H9 (cell line): ENCODE data around the gene SYT9. TPM values are rescaled to one million over a fixed set of nuclear protein-coding genes. Genes with fewer than 3 reads are reported as not detected.

Experiments used
- DNase-seq: peaks from one replicate; pipeline ENCODE4 v3.0.0-alpha.2; 2017
- H2AFZ ChIP-seq: one replicate; pipeline ENCODE4 v1.6.1; 2013; ENCODE audit warnings: mild to moderate bottlenecking, low read length, control low read depth, moderate library complexity
- H2AK5ac ChIP-seq: 2 replicates; pipeline ENCODE4 v1.6.1; 2013; ENCODE audit warnings: low read length, control low read depth, mixed read lengths; ENCODE audit not compliant: insufficient read length
- H2BK120ac ChIP-seq: one replicate; pipeline ENCODE4 v1.6.1; 2013; ENCODE audit warnings: low read depth, mild to moderate bottlenecking, low read length, control low read depth, inconsistent platforms; ENCODE audit not compliant: poor library complexity, severe bottlenecking
- H2BK12ac ChIP-seq: 2 replicates; pipeline ENCODE4 v1.6.1; 2013; ENCODE audit warnings: low read length, control low read depth, mixed read lengths, low read depth; ENCODE audit not compliant: insufficient read length
- H2BK15ac ChIP-seq: 2 replicates; pipeline ENCODE4 v1.6.1; 2013; ENCODE audit warnings: low read depth, low read length, control low read depth
- H2BK20ac ChIP-seq: one replicate; pipeline ENCODE4 v1.6.1; 2013; ENCODE audit warnings: low read depth, mild to moderate bottlenecking, low read length, control low read depth, inconsistent platforms; ENCODE audit not compliant: poor library complexity, severe bottlenecking
- H2BK5ac ChIP-seq: 2 replicates; pipeline ENCODE4 v1.6.1; 2013; ENCODE audit warnings: low read length, control low read depth, mixed read lengths; ENCODE audit not compliant: insufficient read length
- H3K14ac ChIP-seq: 2 replicates; pipeline ENCODE4 v1.6.1; 2013; ENCODE audit warnings: low read length, control low read depth; ENCODE audit not compliant: insufficient read depth
- H3K18ac ChIP-seq: 2 replicates; pipeline ENCODE4 v1.6.1; 2013; ENCODE audit warnings: low read depth, mild to moderate bottlenecking, mixed read lengths, low read length, control low read depth; ENCODE audit not compliant: insufficient read length
- H3K23ac ChIP-seq: 2 replicates; pipeline ENCODE4 v1.6.1; 2013; ENCODE audit warnings: low read length, control low read depth, mixed read lengths, low read depth; ENCODE audit not compliant: insufficient read length
- H3K23me2 ChIP-seq: 2 replicates; pipeline ENCODE4 v1.6.1; 2013; ENCODE audit warnings: low read depth, mild to moderate bottlenecking, mixed read lengths, low read length, control low read depth; ENCODE audit not compliant: insufficient read length, poor library complexity, severe bottlenecking
- H3K27ac ChIP-seq: 2 replicates; pipeline ENCODE4 v1.5.1; 2013; ENCODE audit warnings: low read length, control low read depth, mixed read lengths, low read depth; ENCODE audit not compliant: insufficient read length
- H3K27me3 ChIP-seq: 2 replicates; pipeline ENCODE4 v1.6.1; 2013; ENCODE audit warnings: low read length, control low read depth, inconsistent platforms; ENCODE audit not compliant: insufficient read depth
- H3K4ac ChIP-seq: 2 replicates; pipeline ENCODE4 v1.6.1; 2013; ENCODE audit warnings: low read depth, mild to moderate bottlenecking, control low read depth, inconsistent platforms, low read length, moderate library complexity
- H3K4me1 ChIP-seq: 2 replicates; pipeline ENCODE4 v1.6.1; 2013; ENCODE audit warnings: low read length, control low read depth, inconsistent platforms; ENCODE audit not compliant: insufficient read depth
- H3K4me2 ChIP-seq: 2 replicates; pipeline ENCODE4 v1.6.1; 2013; ENCODE audit warnings: low read length, control low read depth, mixed read lengths; ENCODE audit not compliant: insufficient read length, insufficient read depth
- H3K56ac ChIP-seq: 2 replicates; pipeline ENCODE4 v1.6.1; 2013; ENCODE audit warnings: low read depth, mild to moderate bottlenecking, mixed read lengths, low read length, control low read depth; ENCODE audit not compliant: insufficient read length
- H3K79me1 ChIP-seq: 2 replicates; pipeline ENCODE4 v1.6.1; 2013; ENCODE audit warnings: low read depth, mild to moderate bottlenecking, moderate library complexity, low read length, control low read depth, inconsistent platforms; ENCODE audit not compliant: insufficient read depth, poor library complexity, severe bottlenecking
- H3K79me2 ChIP-seq: 2 replicates; pipeline ENCODE4 v1.6.1; 2013; ENCODE audit warnings: low read length, control low read depth, inconsistent platforms; ENCODE audit not compliant: insufficient read depth
- H3K9ac ChIP-seq: 2 replicates; pipeline ENCODE4 v1.6.1; 2013; ENCODE audit warnings: low read length, control low read depth, mixed read lengths; ENCODE audit not compliant: insufficient read length; ENCODE audit errors: extremely low read depth
- H3K9me3 ChIP-seq: one replicate; pipeline ENCODE4 v1.6.1; 2013; ENCODE audit warnings: low read depth, low read length, inconsistent platforms; ENCODE audit not compliant: control insufficient read depth
- H3T11ph ChIP-seq: one replicate; pipeline ENCODE4 v1.6.1; 2013; ENCODE audit warnings: mild to moderate bottlenecking, low read length, control low read depth, inconsistent platforms
- H4K20me1 ChIP-seq: one replicate; pipeline ENCODE4 v1.6.1; 2013; ENCODE audit not compliant: control insufficient read depth, insufficient read length, insufficient read depth
- H4K5ac ChIP-seq: 2 replicates; pipeline ENCODE4 v1.6.1; 2013; ENCODE audit warnings: low read depth, mild to moderate bottlenecking, mixed read lengths, low read length, control low read depth; ENCODE audit not compliant: insufficient read length
- H4K8ac ChIP-seq: replicated peaks from 2 replicates; pipeline ENCODE4 v1.6.1; 2013; ENCODE audit warnings: low read length, control low read depth, mixed read lengths, low read depth; ENCODE audit not compliant: insufficient read length
- H4K91ac ChIP-seq: 2 replicates; pipeline ENCODE4 v1.6.1; 2013; ENCODE audit warnings: low read depth, mild to moderate bottlenecking, moderate library complexity, mixed read lengths, low read length, control low read depth; ENCODE audit not compliant: insufficient read length
- H3K27ac Mint-ChIP-seq, 3 experiments: 2 replicates in 2 of 3; 3 replicates in 1 of 3; pipeline ENCODE4 v1.8.0; 2020 to 2021; ENCODE audit warnings: mixed read lengths in 3 of 3, mild to moderate bottlenecking in 1 of 3, moderate library complexity in 1 of 3
- H3K27me3 Mint-ChIP-seq: 2 replicates; pipeline ENCODE4 v1.8.0; 2021; ENCODE audit warnings: low read depth, mild to moderate bottlenecking, moderate library complexity, mixed read lengths
- H3K36me3 Mint-ChIP-seq, 3 experiments: 2 replicates in 2 of 3; 3 replicates in 1 of 3; pipeline ENCODE4 v1.8.0; 2020 to 2021; ENCODE audit warnings: low read depth in 3 of 3, mixed read lengths in 3 of 3; ENCODE audit not compliant: insufficient read depth in 1 of 3
- H3K4me1 Mint-ChIP-seq, 2 experiments: 2 replicates each; pipeline ENCODE4 v1.8.0; 2020; ENCODE audit warnings: mixed read lengths in 2 of 2
- H3K4me3 Mint-ChIP-seq, 2 experiments: 2 replicates in 1 of 2; 3 replicates in 1 of 2; pipeline ENCODE4 v1.8.0; 2020 to 2021; ENCODE audit warnings: mild to moderate bottlenecking in 2 of 2, mixed read lengths in 2 of 2, moderate library complexity in 1 of 2
- H3K9me3 Mint-ChIP-seq, 2 experiments: 2 replicates in 1 of 2; 3 replicates in 1 of 2; pipeline ENCODE4 v1.8.0; 2020; ENCODE audit warnings: mild to moderate bottlenecking in 2 of 2, mixed read lengths in 2 of 2, moderate library complexity in 1 of 2
- WGBS: extraction: QIAGEN DNeasy Blood & Tissue Kit; methylation state at CpG from one replicate; pipeline ENCODE4 v1.1.7; 2013; ENCODE audit warnings: missing lambda C conversion rate, low lambda C conversion rate, mixed read lengths; ENCODE audit not compliant: insufficient read length; ENCODE audit errors: extremely low coverage; 5-methylcytosine and 5-hydroxymethylcytosine counted together
- total RNA-seq: library from RNA; stranded (reverse); gene quantifications from 2 replicates; pipeline ENCODE4 v1.2.1, GENCODE V29; 2021
- TF ChIP-seq, protein P1 (sequence below): fragments of 200-600 bp; sonication (generic); conservative IDR thresholded peaks from 3 replicates; pipeline ENCODE4 v1.8.0; 2021; ENCODE audit warnings: antibody characterized with exemption, mild to moderate bottlenecking

The SYT9 gene
- total RNA-seq, 1 experiment from 2014 or later = 0.63 TPM

DNA sequence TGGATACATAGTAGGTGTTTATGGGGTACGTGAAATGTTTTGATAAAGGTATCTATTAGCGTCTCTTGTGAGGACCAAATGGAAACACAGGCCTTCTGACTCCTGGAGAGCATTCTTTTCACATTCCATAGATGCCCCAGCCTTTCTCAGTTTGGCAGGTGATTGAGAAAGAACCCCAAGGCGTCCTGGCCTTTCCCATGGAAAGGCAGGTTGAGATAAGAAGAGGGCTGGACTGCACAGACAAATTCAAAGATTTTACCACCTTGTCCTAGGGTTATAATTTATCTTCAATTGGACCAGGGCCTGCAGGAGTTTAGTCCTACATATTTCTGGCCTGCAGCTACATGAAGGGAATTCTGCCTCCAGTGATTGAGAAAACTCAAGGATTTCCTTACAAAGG lies 232.9 kb downstream of the SYT9 start:
- H2BK20ac ChIP-seq = no peak overlapping the region
- no peaks in the 10 kb centered on the region for H3K9me3 ChIP-seq
- no peaks in the 10 kb centered on the region for H3K27me3 Mint-ChIP-seq
- no peaks in the 10 kb centered on the region for H3K9me3 Mint-ChIP-seq
- H2BK15ac ChIP-seq = no peak overlapping the region
- H4K5ac ChIP-seq = no peak overlapping the region
- no peak overlapping the region for H2AK5ac ChIP-seq
- no CpG with 5 or more reads among the region's 3 CpGs for WGBS
- H3K4me3 Mint-ChIP-seq = no peak overlapping the region
- no peak overlapping the region for H3K4ac ChIP-seq
- peaks cover 15 to 21% of the 10 kb centered on the region in 2 experiments for H3K4me1 Mint-ChIP-seq
- TF ChIP-seq, protein P1, sequence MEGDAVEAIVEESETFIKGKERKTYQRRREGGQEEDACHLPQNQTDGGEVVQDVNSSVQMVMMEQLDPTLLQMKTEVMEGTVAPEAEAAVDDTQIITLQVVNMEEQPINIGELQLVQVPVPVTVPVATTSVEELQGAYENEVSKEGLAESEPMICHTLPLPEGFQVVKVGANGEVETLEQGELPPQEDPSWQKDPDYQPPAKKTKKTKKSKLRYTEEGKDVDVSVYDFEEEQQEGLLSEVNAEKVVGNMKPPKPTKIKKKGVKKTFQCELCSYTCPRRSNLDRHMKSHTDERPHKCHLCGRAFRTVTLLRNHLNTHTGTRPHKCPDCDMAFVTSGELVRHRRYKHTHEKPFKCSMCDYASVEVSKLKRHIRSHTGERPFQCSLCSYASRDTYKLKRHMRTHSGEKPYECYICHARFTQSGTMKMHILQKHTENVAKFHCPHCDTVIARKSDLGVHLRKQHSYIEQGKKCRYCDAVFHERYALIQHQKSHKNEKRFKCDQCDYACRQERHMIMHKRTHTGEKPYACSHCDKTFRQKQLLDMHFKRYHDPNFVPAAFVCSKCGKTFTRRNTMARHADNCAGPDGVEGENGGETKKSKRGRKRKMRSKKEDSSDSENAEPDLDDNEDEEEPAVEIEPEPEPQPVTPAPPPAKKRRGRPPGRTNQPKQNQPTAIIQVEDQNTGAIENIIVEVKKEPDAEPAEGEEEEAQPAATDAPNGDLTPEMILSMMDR = no peak
- H3T11ph ChIP-seq = no peak overlapping the region
- H3K56ac ChIP-seq = no peak overlapping the region
- H3K4me1 ChIP-seq = no peaks in the 10 kb centered on the region; the same call in 1 of the 2 replicates
- no peak for DNase-seq
- H3K27ac Mint-ChIP-seq = no peak overlapping the region
- H3K18ac ChIP-seq = no peak overlapping the region
- H3K14ac ChIP-seq = no peak overlapping the region
- no peak overlapping the region for H2AFZ ChIP-seq
- no peaks in the 10 kb centered on the region for H3K79me2 ChIP-seq
- no peaks in the 10 kb centered on the region for H3K27me3 ChIP-seq
- no peak overlapping the region for H3K4me2 ChIP-seq
- H2BK12ac ChIP-seq = no peak overlapping the region
- H3K79me1 ChIP-seq = no peaks in the 10 kb centered on the region
- no peaks in the 10 kb centered on the region for H3K23me2 ChIP-seq
- no peak overlapping the region for H4K91ac ChIP-seq
- H2BK120ac ChIP-seq = no peak overlapping the region
- no peak overlapping the region for H3K27ac ChIP-seq
- H3K9ac ChIP-seq = no peak overlapping the region
- H3K36me3 Mint-ChIP-seq = no peaks in the 10 kb centered on the region
- H3K23ac ChIP-seq = no peak overlapping the region
- H4K20me1 ChIP-seq = no peaks in the 10 kb centered on the region
- H4K8ac ChIP-seq = no peak overlapping the region
- H2BK5ac ChIP-seq = no peak overlapping the region
